Activated CD8-positive, alpha-beta T cell treated with anti-CD3 and anti-CD28 coated beads for 36 hours (primary cell): Measurements from ENCODE around the gene SKI. TPM values are rescaled to one million over a fixed set of nuclear protein-coding genes. Genes with fewer than 3 reads are reported as not detected.

Experiments
- ATAC-seq: fragments of 200-7000 bp; cut with Tn5 transposase; one replicate; pipeline ENCODE4 v1.10.0; 2021; ENCODE audit warnings: mild to moderate bottlenecking, moderate library complexity
- CTCF ChIA-PET: fragments of 350-600 bp; sonication (Branson Sonifier 250); formaldehyde crosslinking; loops from one replicate; lab custom pipeline; 2021; ENCODE audit warnings: antibody characterized with exemption; lab: Charles Lee
- POLR2A ChIA-PET: fragments of 350-600 bp; sonication (Branson Sonifier 250); formaldehyde crosslinking; loops from one replicate; lab custom pipeline; 2021; ENCODE audit warnings: antibody characterized with exemption; lab: Charles Lee
- DNase-seq: peaks from one replicate; pipeline ENCODE4 v3.0.0-alpha.2; 2020
- H3K27ac Mint-ChIP-seq: one replicate; pipeline ENCODE4 v1.8.0; 2021; ENCODE audit warnings: mild to moderate bottlenecking, mixed read lengths
- H3K27me3 Mint-ChIP-seq: one replicate; pipeline ENCODE4 v1.8.0; 2021; ENCODE audit warnings: mixed read lengths
- H3K36me3 Mint-ChIP-seq: one replicate; pipeline ENCODE4 v1.8.0; 2021; ENCODE audit warnings: low read depth, mixed read lengths
- H3K4me1 Mint-ChIP-seq: one replicate; pipeline ENCODE4 v1.8.0; 2021; ENCODE audit warnings: low read depth, mixed read lengths
- H3K4me3 Mint-ChIP-seq: one replicate; pipeline ENCODE4 v1.8.0; 2021; ENCODE audit warnings: mild to moderate bottlenecking, moderate library complexity, mixed read lengths
- H3K9me3 Mint-ChIP-seq: one replicate; pipeline ENCODE4 v1.8.0; 2021; ENCODE audit warnings: mixed read lengths
- intact Hi-C: fragments of 100-400 bp; cut with micrococcal nuclease; formaldehyde crosslinking; loops from one replicate; pipeline ENCODE4 v1.10.0; 2022
- total RNA-seq, 2 experiments: library from RNA; stranded (reverse); gene quantifications; one replicate each; pipeline ENCODE4 v1.2.3, GENCODE V29; 2021
- TF ChIP-seq, protein P1 (sequence below): fragments of 200-600 bp; IDR thresholded peaks from one replicate; pipeline ENCODE4 v1.8.0; 2022; ENCODE audit warnings: antibody characterized with exemption, mild to moderate bottlenecking

SKI gene
- total RNA-seq, 2 experiments from 2014 or later = 27.5 to 28.3 TPM

DNA sequence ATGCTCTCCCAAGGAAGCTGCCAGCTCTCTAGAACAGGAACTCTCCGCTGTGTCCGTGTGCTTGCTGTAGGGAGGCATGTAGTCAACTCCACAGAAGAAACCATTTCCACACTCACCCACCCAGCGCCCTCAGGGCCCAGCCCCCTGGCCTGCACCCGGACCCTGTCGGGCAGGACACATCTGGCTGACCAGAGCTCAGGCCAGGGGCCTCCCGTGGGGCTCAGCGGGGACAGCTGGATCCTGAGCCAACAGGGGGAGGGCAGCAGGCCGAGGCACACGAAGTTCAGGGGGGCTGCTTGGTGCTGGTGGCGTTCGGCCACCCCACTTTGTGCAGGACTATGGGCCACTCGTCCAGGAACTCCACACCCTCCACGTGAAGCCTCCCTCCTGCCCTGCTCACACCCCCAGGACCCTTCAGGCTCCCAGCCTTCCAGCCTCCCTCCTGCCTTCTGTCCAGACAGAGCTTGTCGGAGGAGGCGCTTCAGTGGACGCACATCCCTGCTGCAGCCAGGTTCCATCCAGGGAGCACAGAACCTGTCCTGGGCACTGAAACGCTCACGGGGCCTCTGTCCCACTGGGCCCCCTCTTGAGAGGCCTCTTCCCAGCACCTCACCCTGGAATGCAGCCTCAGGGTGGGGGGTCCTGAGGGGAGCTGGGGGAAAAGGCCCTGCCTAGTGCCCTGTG is 18.6 kb upstream of the SKI start:
- ChIA-PET CTCF (interaction anchor here (1.6 kb wide), 1 partner anchor 15 kb away, joined by 4 read pairs; the partner anchor contains the start of gene FAAP20), POLR2A (interaction anchor here (0.7 to 2.8 kb wide), 3 partner anchors 8 to 182 kb away, joined by 3 to 12 read pairs (median 3); partner anchors contain the start of genes MORN1 and RER1)
- no peaks in the 10 kb centered on the region for H3K27me3 Mint-ChIP-seq
- intact Hi-C loops = no loop called here
- ATAC-seq = no peak
- TF ChIP-seq, protein P1, sequence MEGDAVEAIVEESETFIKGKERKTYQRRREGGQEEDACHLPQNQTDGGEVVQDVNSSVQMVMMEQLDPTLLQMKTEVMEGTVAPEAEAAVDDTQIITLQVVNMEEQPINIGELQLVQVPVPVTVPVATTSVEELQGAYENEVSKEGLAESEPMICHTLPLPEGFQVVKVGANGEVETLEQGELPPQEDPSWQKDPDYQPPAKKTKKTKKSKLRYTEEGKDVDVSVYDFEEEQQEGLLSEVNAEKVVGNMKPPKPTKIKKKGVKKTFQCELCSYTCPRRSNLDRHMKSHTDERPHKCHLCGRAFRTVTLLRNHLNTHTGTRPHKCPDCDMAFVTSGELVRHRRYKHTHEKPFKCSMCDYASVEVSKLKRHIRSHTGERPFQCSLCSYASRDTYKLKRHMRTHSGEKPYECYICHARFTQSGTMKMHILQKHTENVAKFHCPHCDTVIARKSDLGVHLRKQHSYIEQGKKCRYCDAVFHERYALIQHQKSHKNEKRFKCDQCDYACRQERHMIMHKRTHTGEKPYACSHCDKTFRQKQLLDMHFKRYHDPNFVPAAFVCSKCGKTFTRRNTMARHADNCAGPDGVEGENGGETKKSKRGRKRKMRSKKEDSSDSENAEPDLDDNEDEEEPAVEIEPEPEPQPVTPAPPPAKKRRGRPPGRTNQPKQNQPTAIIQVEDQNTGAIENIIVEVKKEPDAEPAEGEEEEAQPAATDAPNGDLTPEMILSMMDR = no peak
- H3K27ac Mint-ChIP-seq = no peak overlapping the region
- no peaks in the 10 kb centered on the region for H3K9me3 Mint-ChIP-seq
- no peak for DNase-seq
- no peaks in the 10 kb centered on the region for H3K36me3 Mint-ChIP-seq
- peaks cover 4% of the 10 kb centered on the region for H3K4me1 Mint-ChIP-seq
- H3K4me3 Mint-ChIP-seq = no peak overlapping the region

GRCh38 chr1:2210084-2210653 is 17.9 kb upstream of the SKI start:
- ATAC-seq (no peak), DNase-seq (no peak)
- POLR2A ChIA-PET = interaction anchor here (0.7 to 2.8 kb wide), 3 partner anchors 14 to 181 kb away, joined by 3 to 12 read pairs (median 3); partner anchors contain the start of genes MORN1 and RER1
- peaks cover 4% of the 10 kb centered on the region for H3K4me1 Mint-ChIP-seq
- no peaks in the 10 kb centered on the region for H3K36me3 Mint-ChIP-seq
- no peaks in the 10 kb centered on the region for H3K27me3 Mint-ChIP-seq
- TF ChIP-seq, protein P1 = no peak
- intact Hi-C loops = no loop called here
- H3K4me3 Mint-ChIP-seq = no peak overlapping the region
- CTCF ChIA-PET = interaction anchor here (1.6 kb wide), 1 partner anchor 15 kb away, joined by 4 read pairs; the partner anchor contains the start of gene FAAP20
- H3K27ac Mint-ChIP-seq = no peak overlapping the region
- H3K9me3 Mint-ChIP-seq = no peaks in the 10 kb centered on the region

GRCh38 chr1:2210786-2211185 is 17.3 kb upstream of the SKI start:
- DNase-seq = no peak
- Mint-ChIP-seq H3K36me3 (no peaks in the 10 kb centered on the region), H3K9me3 (no peaks in the 10 kb centered on the region), H3K27me3 (no peaks in the 10 kb centered on the region), H3K27ac (no peak overlapping the region), H3K4me1 (peaks cover 4% of the 10 kb centered on the region), H3K4me3 (no peak overlapping the region)
- TF ChIP-seq, protein P1 = no peak
- ChIA-PET POLR2A (interaction anchor here (0.9 to 2.8 kb wide), 2 partner anchors 13 to 19 kb away, joined by 3 to 12 read pairs; no protein-coding TSS in a partner anchor), CTCF (no interaction called here)
- no peak for ATAC-seq
- intact Hi-C loops = no loop called here

GRCh38 chr1:2212274-2212531 is 15.9 kb upstream of the SKI start:
- H3K4me1 Mint-ChIP-seq = peaks cover 4% of the 10 kb centered on the region
- intact Hi-C loops = no loop called here
- no peaks in the 10 kb centered on the region for H3K27me3 Mint-ChIP-seq
- ATAC-seq = no peak
- H3K4me3 Mint-ChIP-seq = no peak overlapping the region
- no peaks in the 10 kb centered on the region for H3K9me3 Mint-ChIP-seq
- no peaks in the 10 kb centered on the region for H3K36me3 Mint-ChIP-seq
- TF ChIP-seq, protein P1 = no peak
- CTCF ChIA-PET = interaction anchor here (0.8 to 1.6 kb wide), 3 partner anchors 9 to 170 kb away, joined by 3 to 4 read pairs (median 3); partner anchors contain the start of gene FAAP20
- no peak for DNase-seq
- no peak overlapping the region for H3K27ac Mint-ChIP-seq
- POLR2A ChIA-PET = interaction anchor here (0.8 to 1.0 kb wide), 4 partner anchors 12 to 17 kb away, joined by 3 read pairs; no protein-coding TSS in a partner anchor
